DMS53 treated with DMSO at 0.1 percent for 48 hours (cell line): ENCODE data around the gene SPRR2G.
"Not testable (repeated sequence)": the region's sequence is repeated elsewhere in the genome, so short reads cannot be mapped to it uniquely, and the experiment has no call there.

Experiments used
- DNase-seq: peaks from one replicate; lab custom pipeline; 2025; ENCODE audit not compliant: unreplicated experiment; lab: John Stamatoyannopoulos, UW

Gene SPRR2G

DNA sequence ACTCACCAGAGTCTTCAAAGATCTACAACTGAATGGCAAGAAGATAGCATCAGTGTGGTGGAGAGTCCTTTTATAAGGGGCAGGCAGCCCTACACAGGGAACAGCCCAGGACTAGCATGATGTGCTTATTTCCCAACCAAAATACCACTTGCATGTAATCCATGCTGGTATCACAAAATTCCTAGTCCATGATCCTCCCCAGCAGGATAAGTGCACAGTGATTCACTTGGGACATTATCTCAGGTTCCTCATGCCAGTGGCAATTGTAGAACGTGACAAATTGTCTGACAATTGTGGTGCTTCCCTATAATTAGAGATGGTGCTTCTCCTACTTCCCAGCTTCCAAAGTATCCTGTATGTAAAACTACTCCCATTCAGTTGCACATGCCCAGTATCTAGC is at the start of gene SPRR2G:
SPRR2G (minus strand) TSS at position 45 of the 400 bp plus-strand sequence. CDS start 780 bp downstream, outside the sequence.
- no peak for DNase-seq

DNA sequence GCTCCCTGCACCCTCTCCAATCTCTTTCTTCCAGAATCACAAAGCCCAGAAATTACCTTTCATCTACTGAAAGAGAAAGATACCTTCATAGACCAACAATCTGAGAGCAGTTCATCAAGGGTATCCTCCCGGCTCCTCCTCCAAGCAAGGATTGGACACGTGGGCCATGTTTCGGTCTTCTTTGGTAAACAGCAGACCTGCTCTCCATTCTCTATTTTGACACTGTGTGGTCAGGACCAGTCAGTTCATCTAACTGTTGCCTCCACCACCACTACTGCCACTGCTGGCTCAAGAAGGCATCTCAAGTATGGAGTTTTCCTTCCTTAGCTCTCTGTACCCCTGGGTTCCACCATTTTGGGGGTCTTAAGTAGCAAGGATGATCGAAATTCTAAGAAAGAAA is 44.5 kb upstream of the SPRR2G start:
- no peak for DNase-seq

DNA sequence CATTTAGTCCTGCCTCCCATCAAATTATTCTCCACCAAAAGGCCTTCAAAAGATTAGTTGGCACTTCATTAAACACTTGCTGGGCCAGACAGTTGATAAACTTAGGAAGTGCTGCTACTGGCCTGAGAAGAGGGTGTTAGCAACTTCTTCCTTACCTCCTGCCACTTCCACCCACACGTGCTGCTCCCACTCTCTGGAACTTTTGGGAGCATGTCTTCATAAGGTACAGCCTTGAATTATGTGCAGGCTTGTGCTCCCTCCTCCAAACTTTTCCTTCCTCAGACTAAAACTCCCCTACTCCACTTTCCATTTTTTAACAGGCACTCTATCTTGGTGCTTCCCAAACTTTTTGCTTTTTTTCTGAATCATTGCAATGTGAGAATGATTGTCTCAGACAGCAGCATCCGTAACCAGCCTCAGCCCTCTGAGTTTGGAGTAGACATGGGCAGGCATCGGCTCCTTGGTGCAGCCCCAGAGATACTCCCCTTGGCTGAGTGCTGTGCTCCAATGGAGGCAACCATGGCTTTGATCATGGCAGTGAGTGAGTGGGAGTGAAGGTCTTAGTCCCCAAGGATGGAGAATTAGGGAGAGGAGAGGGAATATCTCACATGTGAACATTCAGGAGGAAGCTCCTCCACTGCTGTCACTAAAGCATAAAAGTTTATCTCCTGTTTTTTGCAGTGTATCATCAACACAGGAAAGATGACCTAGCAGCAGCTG is 43.8 kb upstream of the SPRR2G start:
- DNase-seq = no peak

DNA sequence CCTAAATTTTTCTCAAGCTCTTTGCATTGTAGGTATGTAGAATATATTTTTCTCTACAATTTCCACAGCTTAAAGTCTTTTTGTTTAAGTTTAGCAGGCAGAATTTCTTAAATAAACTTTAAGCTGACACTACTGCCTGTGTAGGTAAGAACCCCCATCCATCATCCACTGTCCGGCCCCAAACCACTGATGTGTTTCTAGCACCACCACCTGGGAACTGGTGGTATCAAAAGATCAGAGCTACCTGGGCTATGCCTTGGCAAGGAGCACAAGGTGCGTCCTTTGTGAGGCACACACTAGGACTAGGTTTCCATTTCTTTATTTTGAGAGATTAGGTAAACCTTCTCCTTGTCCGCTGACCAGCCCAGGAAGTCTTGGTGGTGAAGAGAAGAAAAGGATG is 42.0 kb upstream of the SPRR2G start:
- DNase-seq = no peak

DNA sequence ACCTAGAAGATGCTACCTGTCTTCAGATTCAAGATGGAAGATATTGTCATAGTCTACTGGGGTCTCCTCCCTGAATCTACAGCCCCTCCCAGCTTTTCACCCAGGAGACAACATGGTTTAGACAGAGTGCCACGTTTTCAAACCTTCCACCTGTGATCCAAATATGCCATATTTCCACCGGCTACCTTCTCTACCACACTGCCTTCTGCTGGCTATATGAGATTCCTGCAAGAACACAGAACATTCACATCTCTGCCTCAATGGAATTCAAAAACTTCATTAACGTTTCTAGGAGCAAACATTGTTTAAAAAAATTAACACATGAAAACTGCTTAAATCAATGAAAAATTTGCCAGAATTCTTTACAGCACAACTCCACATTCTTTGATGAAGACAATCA is 39.7 kb upstream of the SPRR2G start:
- DNase-seq = no peak

DNA sequence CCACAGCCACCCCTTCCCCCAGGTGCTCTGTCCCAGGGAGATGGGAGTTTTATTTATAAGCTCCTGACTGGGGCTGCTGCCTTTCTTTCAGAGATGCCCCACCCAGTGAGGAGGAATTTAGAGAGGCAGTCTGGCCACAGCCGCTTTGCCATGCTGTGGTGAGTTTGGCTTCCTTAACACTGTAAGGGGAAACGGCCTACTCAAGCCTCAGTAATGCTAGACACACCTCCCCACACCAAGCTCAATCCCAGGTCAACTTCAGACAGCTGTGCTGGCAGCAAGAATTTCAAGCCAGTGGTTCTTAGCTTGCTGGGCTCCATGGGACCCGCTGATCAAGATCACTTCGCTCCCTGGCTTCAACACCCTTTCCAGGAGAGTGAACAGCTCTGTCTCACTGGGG is 37.6 kb upstream of the SPRR2G start:
- not testable (repeated sequence) for DNase-seq

DNA sequence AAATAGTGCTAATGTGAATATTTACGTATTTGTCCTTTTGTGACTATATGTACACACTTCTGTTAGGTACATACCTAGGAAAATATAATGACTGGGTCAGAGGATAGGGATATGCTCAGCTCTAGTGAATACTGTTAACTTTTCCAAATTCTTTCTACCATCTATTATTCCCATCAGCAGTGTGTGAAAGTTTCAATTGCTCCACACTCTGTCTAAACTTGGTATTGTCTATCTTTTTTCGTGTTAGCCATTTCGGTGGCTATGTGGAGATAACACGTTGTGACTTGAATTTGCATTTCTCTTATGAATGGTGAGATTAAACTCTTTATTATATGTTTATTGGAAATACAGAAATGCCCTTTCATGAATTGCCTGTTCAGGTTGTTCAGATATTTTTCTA is 29.9 kb upstream of the SPRR2G start:
- DNase-seq = no peak

DNA sequence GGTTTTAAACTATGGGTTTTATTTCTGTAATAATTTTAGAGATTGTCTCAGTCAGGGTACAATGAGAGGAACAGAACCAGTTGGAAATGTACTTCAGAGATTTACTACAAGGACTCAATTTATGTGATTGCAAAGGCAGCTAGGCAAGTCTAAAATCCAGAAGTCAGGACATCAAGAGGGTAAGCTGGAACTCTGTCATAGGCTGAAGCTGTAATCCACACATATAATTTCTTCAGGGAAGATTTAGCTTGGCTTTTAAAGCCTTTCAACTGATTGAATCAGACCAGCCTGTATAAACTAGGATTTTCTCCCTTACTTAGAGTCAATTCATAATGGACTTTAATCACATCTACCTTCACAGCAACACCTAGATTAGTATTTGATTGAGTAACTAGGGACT is 28.2 kb upstream of the SPRR2G start:
- no peak for DNase-seq

DNA sequence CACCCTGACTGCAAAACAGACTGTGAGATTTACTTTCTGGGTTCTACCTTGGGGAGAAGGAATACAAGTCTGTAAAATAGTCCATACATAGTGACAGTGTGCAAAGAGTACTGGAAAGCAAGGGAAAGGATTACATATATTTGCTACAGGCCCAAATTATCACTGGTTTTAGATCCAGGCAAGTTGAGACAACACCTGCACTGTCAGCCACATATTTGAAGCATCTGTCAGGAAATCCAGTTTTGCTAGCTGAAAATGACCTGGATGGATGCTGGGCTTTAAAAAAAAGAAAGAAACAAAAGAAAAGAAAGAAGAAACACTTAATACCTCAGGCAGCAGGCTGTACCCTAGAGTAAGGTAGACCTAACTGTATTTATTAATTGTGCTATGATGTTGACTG is 23.9 kb upstream of the SPRR2G start:
- DNase-seq = no peak

DNA sequence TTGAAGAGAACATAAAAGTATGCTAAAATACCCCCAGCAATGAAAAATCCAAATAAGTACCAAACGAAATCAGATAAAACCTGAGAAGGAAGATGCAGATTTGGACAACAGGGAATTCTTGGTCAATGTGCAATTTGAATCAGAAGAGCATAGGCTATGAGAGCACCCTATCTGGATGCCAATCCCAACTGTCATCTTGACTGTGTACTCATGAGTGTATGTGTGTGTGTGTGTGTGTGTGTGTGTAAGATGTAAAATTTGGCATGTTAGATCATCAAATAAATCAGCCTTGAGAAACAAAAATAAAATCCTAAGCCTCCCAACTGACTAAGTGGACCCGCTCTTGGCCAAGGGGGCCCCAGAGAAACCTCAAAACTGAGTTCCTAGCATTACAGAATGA is 18.0 kb upstream of the SPRR2G start:
- no peak for DNase-seq

DNA sequence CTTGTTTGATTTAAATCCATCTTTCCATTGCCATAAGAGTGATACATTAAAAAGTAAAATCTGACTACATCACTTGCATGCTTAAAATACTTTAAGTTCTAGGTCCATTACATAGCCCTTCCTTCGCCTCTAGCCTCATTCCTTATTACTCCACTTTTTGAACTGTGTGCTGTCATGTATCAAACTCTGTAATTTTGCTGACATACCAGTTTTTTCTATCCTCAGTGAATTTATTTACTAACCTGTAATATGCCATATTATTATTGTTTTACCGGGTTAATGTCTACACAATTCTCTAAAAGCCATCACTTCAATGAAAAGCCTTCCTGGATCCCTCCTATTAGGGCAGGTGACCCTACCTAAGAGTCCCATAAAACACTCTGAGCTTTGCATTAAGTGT is 4.9 kb upstream of the SPRR2G start:
- no peak for DNase-seq

DNA sequence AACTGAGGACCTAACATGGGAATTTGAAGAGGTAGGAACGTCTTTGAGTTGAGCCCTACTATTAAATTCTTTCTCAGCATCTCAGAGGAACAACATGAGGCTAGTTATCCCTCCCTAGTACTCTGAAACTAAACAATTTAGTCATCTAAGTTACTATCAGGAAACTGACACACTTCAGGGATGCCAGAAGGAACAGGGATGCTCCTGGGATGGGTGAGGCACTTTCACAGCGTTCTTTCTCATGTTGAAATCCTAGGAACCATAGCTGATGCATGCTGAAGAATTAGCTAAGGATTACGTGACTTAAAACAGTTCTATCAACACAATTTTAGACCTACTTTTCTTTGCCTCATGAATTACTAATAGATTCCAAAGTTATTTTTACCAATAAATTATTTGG is 1.8 kb upstream of the SPRR2G start:
- DNase-seq = no peak

DNA sequence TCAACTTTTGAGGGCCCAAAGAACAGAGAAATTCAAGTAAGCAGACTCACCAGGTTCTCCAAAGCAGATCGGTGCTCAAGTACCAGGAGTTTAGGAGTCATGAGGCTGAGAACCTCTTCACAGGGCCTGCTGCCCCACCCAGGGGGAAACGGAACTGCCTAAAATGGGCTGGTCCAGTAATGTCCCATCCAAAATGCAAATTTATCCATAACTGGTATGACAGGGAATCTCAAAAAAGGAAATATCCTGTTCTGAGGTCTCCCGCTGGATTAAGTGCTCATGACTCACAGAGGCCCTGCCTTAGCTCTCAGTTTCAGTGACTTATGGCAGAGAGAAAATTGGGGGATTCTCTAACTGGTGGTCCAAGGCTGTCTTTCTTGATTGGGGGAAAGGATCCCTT is 9.3 kb downstream of the SPRR2G start:
- DNase-seq = no peak

DNA sequence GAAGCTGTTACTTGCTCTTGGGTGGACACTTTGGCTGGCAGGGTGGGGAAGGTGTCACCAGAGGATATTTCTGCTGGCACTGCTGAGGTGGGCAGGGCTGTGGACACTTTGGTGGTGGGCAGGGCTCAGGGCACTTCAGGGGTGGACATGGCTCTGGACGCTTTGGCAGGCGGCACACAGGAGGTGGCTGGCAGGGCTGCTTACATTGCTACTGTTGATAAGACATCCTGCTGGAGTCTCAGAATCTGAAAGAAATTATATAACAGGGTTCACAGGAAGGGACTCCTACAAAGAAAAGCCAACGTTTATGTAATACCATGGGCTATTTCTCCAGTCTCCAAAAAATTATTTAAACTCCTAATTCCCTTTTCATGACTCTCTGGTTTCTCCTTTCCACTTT is 10.2 kb downstream of the SPRR2G start:
- no peak for DNase-seq

DNA sequence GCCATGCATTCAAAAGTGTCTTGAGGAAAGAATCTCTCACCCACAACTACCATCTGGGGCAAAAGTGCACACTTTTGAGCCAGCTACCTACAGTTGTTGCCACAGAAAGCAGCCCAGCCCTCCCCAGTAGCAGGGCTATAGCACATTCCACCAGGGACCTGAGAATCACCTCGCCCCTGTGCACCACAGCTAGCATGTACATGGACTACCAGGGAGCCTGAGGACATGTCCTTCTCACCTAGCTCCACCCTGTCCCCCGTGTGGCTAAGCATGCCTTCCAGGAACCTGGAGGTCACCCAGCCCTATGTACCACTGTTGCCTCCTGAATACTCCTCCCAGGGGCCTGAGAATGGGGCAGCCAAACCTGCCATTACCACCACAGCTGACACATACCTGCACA is 16.9 kb downstream of the SPRR2G start:
- DNase-seq = no peak

DNA sequence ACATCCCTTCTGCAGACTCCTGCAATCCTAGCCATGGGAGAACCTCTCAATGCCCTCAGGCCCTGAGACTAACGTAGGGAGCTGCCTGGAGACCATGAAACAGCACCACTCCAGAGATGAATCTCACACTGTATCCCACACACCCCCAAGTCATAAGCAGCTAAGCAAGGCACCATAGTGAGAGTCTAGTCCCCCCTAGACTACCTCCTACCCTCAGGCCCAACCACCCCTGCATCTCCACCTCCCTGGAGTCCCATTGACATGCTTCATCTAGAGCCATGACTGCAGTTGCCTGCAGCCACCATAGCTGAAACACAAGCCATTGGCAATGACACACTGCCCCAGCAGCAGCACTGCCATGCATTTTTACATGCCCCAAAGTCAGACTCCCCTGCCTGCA is 17.4 kb downstream of the SPRR2G start:
- no peak for DNase-seq

DNA sequence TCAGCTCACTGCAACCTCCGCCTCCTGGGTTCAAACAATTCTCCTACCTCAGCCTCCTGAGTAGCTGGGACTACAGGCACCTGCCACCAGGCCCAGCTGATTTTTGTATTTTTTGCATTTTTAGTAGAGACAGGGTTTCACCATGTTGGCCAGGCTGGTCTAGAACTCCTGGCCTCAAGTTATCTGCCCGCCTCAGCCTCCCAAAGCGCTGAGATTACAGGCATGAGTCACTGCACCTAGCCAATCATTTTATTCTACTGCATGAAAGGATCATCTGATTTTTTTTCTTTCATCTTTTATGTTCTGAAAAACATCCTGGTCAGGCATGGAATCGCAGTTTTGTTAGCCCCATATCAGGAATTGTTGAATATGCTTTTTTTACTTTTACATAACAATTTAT is 22.0 kb downstream of the SPRR2G start:
- not testable (repeated sequence) for DNase-seq

DNA sequence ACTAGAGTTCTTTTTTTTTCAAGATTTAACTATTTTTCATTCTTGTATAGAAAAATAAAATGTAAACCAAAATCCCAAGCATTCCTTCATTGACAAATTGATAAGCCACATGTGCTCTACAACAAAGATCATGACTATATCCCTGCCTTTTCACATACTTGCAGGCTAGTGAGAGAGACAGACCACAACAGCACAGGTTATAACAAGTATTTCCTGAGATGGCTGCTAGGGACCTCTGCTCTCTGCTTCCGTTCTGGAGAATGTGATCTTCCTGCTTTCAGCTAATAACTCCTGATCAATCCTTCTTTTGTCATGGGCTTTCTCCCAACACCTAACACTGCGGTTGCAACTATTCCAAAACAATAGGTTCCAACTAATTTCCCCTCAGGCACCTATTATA is 23.4 kb downstream of the SPRR2G start:
- no peak for DNase-seq

DNA sequence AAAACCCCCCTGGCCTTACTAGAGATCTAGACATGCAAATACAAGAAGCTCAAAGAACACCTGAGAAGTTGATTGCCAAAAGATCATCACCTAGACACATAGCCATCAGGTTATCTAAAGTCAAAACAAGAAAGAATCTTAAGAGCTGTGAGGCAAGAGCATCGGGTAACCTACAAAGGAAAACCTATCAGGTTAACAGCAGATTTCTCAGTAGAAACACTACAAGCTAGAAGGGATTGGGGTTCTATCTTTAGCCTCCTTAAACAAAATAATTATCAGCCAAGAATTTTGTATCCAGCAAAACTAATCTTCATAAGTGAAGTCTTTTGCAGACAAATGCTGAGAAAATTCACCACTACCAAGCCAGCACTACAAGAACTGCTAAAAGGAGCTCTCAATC is 25.2 kb downstream of the SPRR2G start:
- DNase-seq = no peak

DNA sequence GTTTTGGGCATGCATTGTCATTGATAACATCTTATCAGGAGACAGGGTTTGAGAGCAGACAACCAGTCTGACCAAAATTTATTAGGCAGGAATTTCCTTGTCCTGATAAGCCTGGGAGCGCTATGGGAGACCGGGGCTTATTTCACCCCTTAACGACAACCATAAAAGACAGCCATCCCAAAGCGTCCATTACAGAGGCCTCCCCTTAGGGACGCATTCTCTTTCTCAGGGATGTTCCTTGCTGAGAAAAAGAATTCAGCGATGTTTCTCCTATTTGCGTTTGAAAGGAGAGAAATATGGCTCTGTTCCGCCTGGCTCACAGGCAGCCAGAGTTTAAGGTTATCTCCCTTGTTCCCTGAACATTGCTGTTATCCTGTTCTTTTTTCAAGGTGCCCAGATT is 26.9 kb downstream of the SPRR2G start:
- not testable (repeated sequence) for DNase-seq

DNA sequence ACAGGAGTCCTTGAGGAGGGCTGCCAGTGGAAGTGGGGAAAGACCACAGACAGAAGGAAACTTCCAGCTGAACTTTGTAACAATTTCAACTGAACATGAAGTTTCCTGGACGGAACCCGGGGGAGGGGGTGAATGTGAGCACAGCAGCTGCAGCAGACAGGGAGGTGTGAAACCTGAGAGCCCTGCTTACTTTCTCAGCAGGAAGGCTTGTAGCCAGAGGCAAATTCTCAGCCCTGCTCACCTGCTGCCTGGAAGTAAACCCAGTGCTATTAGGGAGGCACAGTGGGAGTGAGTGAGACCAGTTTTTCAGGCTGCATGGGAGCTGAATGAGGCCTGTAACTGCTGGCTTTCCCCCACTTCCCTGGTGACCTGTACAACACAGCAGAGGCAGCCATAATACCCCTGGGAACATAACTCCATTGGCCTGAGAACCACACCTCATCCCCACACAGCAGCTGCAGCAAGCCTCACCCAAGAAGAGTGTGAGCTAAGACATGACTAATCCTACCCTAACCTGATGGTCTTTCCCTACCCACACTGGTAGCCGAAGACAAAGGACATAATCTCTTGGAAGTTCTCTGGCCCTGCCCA is 27.8 kb downstream of the SPRR2G start:
- DNase-seq = no peak

DNA sequence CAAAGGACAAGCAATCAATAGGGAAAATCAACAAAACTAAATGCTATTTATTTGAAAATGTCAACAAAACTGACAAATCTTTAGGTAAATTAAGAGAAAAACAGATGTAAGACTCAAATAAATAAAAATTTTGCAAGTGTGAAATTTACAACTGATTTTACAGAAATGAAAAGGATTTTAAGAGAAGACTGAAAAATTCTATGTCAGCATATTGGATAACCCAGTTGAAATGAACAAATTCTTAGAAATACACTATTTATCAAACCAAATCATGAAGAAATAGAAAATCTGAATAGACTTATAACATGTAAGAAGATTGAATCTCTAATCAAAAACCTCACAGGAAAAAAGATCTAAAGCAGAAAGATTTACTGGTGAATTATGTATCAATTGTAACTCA is 29.7 kb downstream of the SPRR2G start:
- no peak for DNase-seq

DNA sequence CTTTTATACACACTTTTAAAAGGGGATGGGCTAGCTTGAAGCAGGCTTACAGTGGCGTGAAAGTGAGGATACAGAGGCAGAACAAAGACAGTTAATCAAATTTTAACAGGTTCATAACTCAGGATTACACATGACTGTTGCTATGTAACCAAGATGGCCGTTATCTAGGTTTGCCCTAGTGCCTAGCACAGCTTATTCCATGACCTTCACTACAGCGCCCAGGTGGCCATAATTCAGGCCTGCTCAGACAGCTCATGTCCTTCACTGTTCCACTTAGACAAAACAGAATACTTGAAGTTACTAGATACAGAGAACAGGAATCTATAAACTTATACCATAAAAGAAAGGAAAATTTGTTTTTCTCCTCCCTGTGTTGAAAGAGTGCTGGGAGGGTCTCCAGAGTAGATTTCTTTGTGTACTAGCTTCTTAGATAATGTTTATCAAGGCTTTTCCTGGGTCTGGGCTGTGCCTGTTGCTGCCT is 31.2 kb downstream of the SPRR2G start:
- no peak for DNase-seq
